ENCODE results near the gene DNAAF5.

The DNAAF5 gene

DNA sequence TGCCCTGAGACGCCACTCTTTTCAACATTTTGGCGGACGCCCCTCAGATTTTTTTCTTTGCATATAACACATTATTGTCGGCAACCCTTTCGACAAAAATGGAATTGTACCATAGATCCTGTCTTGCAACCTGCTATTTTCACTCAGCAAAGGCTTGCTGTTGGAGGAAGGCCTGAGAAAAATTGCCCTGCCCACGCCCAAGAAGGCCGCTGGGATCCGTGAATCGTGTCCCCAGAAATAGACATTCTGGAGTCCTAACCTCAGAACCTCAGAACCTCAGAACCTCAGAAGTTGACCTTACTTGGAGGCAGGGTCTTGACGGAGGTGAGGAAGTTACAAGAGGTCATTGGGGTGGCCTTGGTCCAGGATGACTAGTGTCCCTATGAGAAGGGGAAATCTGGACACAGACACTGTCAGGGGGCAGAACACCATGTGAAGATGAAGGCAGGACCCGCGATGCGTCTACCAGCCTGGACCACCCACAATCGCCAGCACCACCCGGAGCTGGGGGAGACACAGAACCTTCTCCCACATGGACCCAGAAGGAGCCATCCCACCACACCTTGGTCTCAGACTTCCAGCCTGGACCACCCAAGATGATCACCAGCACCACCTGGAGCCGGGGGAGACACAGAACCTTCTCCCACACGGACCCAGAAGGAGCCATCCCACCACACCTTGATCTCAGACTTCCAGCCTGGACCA, 19.1 kb upstream of the DNAAF5 start:
- no peak for DNase-seq

DNA sequence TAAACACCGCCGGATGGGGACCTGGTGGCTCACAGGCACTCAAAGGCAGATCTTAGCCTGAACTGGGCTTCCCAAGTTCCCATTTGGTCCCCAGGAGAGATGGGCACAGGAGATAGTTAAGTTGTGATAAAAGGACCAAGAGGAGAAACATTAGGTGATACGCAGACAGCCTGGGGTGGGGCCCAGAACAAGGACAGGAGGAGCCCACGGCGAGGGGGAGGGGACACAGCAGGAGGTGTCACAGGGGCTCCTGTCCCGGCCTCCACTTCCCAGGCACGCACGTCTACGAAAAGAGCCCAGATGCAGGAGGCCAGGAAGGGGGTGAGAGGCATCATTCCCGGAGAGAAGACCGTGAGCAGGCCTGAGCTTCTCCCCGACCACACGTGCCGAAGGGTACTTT, 16.3 kb upstream of the DNAAF5 start:
- DNase-seq, result no peak

DNA sequence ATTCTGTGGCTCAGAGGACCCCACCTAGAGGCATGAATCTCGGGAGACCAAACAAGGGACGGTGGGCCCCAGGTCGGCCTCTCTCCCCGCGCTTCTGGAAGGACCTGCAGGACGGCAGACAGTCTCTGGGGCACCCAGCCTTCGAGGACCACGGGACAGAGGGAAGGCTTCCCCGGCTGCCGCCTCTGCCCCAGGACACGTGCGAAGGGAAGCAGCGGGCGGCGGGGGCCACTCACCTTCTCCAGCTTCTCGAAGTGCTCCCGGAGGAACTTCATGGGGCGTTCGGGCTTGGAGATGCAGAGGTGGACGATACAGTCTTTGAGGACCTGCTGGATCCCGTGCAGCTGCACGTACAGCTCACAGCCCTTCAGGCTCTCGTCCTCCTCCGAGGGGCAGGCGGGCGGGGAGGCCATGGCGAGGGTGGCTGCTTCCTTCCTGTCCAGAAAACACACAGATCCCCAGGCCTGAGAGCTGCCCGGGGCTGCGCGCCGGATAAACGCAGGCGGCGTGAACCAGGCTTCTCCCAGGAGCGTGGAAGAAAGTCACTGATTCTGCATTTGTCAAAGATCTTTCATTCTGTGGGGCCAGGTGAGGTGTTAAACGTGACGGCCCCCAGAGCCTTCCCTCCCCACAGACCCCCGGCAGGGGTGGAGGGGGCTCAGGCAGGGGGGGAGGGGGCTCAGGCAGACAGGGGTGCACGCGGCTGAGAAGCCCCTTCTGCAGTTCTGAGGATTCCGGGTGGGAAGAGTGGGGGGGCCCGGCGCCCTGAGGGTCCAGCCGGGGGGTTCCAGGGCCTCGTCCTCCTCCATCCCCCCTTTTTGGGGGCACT, 15.2 kb upstream of the DNAAF5 start:
- no peak for DNase-seq

DNA sequence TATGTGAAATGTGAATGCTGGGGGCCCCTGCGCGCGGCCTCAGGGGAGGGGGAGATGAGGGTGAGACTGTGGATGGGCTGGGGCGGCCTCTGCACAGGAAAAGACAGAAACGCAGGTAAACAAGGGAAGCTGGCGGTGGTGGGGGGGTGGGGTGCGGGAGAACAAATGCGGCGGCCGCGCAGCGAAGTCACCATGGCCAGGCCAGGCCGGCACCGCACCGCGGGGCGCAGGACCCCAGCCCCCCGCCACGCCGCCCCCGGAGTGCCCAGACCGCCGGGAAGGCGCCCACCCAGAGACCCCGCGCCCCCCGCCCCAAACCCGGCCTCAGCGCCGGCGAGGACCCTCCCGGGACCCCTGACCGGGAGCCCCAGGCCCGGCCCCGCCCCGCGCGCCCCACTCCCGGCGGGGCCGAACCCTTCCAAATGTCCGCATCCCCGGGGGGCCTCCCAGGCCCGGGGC, 14.5 kb upstream of the DNAAF5 start:
- no peak for DNase-seq

DNA sequence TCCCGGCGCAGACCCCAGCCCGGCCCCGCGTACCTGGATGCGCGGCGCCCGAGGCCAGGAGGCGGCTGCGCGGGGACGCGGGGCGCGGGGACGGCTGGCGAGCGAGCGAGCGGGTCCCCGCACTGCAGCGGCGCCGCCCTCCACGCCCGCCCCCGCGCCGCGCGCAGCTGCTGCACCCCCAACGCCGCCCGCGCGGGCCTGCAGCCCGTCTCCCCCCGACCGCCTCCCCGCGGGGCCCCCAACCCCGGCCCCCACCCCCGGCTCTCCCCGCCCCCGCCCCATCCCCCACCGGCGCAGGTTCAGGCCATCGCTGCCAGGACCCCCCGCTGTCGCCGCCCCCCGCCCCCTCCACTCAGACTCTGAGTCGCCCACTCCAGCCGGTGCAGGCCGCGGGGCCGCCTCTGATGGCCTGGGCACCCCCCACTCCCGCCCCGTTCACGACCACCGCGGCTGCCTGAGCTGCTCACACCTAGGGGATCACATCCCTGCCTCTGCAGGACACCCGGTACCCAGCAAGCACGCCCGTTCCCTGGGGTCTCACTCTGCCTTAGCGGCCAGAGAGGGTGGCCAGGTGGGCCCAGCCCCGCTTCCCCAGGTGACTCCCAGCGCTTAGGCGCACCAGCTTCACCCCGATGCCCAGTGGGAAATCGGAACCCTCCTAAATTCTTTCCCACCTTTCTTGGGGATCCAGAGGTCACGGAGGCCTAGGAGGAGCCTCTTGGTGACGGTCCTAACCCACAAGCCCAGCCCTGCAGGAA, 13.9 kb upstream of the DNAAF5 start:
- no peak for DNase-seq

DNA sequence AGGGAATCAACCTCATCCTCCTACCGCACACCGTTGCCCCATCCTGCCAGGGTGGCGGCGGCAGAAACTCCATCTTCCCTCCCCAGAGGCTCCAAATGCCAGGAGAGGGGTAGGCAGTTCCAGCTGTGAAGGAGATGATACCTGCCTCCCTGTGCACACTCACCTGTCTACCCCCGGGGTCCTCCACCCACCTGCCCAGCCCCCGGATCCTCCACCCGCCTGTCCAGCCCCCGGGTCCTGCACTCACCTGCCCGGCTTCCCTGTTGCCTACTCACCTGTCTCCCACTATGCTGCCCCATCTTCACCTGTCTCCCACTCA, 13.4 kb upstream of the DNAAF5 start:
- DNase-seq, result no peak

DNA sequence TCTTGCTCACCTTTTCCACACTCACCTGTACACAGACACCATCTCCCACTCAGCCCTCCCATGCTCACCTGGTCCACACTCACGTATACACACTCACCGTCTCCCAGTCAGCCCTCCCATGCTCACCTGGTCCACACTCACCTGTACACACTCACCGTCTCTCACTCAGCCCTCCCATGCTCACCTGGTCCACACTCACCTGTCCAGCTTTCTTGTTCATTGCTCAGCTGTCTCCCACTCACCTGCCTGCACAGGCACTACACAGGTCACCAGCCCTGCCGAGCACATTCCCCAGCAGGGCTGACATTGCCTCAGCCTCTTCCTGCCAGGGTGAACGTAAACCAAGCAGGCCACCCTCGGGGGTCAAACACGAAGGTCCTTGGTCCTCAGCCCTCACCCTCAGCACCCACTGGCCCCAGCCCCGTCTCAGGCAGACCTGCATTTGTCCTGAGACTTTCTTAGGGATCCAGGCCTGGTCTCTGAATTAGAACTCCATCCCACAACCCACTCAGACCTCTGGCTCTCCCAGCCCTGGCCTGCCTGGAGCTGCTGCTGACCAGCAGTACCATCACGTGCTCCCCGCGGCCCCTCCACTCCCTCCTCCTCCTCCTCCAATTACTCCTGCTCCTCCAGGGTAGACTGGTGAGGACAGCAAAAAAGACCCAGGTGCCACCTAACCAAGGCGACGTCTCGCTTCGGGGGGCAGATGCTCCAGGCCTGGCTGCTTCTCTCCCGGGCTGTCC, 12.8 kb upstream of the DNAAF5 start:
- no peak for DNase-seq

DNA sequence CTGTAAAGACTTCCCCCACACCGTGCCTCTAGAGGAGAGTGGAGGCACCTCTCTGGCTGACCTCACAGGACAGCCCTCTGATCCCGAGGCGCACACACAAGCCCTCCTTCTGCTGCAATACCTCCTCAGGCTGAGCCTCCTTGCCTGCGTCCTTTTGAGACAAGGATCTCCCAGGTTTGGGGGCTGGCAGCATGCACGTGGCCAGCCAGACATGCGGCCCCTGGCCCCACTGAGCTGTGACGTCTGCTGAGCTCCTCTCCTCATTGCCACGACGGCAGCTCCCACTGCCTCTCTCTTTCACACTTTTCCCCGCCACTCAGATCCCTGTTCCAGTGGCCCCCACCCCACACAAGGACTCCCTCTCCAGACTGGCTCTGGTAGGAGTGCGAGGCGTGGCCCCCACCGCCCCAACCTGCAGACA, 12.2 kb upstream of the DNAAF5 start:
- DNase-seq, result no peak

DNA sequence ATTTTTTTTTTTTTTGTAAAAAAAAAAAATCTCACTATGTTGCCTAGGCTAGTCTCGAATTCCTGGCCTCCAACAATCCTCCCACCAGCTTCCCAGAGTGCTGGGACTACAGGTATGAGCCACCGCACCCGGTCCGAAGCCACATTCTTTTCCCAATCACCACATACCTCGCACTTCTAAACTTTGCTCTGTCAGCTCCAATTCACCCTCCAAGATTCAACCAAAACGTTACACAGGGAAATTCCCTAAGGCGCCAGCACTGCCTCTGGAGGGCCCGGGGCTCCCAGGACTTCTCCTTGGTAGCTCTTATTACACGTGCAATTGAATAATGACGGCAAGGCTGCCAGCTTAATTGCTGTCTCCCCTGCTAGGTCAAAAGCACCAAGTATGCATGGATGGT, 10.3 kb upstream of the DNAAF5 start:
- DNase-seq, result no peak

DNA sequence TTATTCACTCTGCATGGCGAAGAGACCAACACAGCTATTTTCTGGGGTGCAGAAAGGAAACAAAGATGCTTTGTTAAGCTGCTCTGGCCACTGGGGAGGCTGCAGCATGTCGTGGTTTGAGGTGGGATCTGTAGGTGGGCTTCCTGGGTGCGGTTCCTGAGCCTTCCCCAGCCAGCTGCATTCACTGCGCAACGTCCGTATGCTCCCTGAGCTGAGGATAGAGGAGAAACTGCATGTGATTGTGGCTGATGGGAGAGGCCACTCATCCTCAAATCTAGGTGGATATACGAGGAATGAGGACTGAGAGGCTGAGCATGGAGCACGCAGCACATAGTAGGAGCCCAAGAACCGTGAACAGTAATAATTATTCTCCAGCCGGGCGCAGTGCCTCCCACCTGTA, 9.9 kb upstream of the DNAAF5 start:
- no peak for DNase-seq

DNA sequence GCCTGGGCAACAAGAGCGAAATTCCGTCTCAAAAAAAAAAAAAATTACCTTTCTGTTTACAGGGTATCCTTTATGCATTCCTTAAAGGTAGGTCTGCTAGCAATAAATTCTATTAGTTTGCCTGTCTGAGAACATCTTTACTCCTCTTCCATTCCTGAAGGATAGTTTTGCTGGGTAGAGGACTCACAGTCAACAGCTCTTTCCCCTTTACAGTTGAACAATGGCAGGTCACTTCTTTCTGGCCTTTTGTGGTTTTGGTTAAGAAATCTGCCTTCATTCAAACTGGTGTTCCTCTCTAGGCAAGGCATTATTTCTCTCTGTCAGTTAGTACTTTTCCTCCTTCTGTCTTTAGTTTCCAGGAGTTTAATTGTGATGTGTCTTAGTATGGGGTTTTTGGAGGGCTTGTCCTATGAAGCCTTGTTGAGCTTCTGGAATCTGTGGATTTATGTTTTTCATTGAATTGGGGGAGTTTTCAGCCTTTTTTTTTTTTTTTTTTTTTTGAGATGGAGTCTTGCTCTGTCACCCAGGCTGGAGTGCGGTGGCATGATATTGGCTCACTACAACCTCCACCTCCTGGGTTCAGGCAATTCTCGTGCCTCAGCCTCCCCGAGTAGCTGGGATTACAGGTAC, 4.8 kb upstream of the DNAAF5 start:
- DNase-seq, result no peak

DNA sequence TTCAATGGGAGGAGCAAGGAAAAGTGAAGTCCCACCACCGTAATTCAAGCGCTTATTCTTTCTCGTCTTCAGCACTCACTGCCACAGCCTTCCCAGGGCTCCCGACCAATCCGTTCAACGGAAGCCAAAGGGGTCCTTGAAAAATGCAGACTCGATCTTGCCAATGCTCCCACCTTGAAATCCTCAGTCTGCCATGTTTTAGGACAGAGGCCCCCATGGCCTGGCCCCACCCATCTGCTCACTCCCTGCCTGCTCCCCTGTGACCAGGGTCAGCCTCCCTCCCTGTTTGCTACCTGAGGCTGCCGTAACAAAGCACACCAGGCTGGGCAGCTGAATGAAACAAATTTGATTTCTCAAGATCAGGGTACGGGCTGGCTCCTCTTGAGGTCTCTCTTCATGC, 3.0 kb upstream of the DNAAF5 start:
- DNase-seq, result no peak

DNA sequence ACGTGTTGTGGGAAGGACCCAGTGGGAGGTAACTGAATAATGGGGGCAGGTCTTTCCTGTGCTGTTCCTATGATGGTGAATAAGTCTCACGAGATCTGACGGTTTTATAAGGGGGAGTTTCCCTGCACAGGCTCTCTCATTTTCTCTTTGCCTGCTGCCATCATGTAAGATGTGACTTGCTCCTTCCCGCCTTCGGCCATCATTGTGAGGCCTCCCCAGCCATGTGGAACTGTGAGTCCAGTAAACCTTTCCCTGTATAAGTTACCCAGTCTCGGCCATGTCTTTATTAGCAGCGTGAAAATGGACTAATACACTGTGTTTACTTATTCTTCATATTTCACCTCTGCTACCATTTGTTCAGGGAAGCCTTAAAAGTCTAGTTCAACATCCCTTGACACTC, 2.2 kb upstream of the DNAAF5 start:
- no peak for DNase-seq

DNA sequence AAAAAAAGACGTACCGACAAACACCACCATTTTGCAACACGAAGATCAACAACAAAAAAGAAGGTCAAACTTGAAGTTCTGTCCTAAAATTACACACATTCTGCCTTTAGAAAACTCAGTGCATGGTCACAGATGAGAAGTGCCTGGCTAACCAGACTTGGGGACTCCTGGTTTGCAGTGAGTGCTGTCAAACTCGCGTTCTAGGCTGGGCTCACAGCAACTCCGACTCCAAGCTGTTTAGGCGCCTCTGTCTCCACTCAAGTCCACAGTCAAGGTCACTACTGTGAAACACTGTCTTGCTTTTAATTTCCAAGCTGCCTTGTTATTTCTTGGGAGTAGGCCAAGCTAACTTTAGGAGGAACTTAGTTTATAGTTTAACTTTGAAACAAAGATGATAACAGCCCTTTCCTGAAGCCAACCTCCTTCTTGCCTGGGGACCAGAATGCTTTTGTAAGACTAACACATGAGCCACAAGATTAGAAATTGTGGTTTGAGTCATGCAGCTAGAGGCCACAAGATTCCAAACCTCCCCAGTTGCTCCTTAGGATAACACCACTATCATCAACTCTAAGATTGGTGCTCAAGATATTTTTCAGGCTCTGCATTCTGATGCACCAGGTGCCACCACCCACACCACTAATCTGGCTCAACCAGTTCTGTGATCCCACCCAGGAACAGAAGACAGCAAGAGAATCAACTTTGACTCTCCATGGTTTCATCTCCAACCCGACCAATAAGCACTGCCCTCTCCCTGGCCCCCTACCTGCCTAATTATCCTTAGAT, 1.1 kb upstream of the DNAAF5 start:
- DNase-seq, result no peak

DNA sequence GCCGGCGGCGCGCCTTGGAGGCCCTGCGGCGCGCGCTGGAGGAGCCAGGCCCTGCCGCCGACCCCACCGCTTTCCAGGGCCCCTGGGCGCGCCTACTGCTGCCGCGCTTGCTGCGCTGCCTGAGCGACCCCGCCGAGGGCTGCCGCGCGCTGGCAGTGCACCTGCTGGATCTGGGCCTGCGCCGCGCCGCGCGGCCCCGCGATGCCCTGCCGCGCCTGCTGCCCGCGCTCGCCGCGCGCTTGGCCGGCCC, 280 bp downstream of the DNAAF5 start:
- no peak for DNase-seq

DNA sequence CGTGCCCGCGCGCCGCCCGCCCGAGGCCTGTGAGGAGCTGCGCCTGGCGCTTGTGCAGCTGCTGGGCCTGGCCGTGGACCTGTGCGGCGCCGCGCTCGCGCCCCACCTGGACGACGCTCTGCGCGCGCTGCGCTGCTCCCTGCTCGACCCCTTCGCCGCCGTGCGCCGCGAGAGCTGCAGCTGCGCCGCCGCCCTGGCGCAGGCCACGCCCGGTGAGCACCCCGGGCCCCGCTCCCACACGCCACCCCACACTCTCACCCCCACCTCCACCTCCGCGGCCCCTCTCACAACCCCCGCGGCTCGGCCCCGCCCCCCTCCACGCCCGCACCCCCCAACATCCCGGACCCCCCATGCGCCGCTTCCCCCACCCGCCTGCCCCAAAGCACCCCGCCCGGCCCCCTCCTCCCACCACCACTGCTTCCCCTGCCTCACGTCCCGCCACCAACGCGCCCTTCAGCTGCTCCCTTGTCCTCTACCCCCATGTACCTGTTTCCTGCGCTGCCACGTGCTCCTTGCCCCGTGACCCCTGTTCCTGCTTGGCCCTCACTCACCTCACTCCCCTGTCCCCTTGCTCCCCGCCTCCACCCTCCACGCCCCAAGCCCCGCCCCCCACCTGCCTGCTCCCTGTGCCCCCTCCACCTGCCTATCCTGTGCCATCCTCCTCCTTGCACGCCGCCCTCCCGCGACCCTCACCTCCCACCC, 756 bp downstream of the DNAAF5 start, which contains the start of gene PRKAR1B:
Gene PRKAR1B (minus strand): TSS at position 178 of the 702 bp plus-strand sequence. CDS start 15,776 bp downstream, outside the sequence.
- DNase-seq, result no peak

DNA sequence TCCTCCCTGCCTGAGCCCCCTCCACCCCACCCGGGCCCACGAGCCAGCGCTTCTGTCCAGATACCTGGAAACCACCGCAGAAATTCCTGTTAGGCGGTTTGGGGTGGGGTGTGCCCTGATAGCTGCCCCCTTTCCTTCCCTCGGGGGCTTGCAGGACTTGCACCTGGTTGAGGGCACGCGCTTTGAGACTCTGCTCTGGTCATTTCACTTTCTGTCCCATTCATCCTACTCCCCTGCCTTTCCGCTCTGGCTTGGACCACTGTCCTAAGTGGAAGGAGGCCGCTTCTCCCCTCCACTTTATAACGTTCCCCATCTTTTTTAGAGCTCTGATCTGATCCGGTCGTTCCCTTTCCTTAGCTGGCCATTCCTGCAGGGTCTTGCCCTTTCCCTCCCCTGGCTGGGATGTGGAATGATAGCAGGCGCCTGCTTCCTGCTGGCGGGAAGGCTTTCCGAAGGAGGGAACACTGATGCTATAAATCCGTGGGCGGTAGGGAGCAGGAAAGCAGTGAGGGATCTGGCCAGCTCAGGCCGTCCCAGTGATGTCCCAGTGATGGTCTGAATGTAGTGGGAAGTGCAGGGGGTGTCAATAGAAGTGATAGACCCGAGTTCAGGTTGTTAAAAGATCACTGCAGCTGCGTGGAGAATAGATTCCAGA, 1.4 kb downstream of the DNAAF5 start:
- no peak for DNase-seq

DNA sequence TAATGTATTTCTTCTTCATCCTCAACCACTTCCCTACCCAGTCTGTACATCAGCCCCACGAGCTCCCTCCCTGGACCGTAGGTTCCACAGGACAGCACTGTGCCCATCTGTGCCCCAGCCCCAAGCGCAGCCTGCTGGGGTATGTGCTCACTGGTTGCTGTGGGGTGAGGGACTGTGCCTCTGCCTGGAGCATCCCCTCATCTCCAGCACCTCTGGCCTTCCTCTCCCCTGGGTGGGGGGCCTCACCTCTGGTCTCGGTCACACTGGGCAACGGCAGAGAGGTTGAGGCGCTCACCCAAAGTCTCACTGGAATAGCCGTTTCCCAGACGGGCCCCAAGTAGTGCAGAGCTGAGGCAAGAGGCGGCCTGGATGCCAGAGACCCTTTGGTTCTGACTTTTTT, 2.1 kb downstream of the DNAAF5 start:
- DNase-seq, result no peak

DNA sequence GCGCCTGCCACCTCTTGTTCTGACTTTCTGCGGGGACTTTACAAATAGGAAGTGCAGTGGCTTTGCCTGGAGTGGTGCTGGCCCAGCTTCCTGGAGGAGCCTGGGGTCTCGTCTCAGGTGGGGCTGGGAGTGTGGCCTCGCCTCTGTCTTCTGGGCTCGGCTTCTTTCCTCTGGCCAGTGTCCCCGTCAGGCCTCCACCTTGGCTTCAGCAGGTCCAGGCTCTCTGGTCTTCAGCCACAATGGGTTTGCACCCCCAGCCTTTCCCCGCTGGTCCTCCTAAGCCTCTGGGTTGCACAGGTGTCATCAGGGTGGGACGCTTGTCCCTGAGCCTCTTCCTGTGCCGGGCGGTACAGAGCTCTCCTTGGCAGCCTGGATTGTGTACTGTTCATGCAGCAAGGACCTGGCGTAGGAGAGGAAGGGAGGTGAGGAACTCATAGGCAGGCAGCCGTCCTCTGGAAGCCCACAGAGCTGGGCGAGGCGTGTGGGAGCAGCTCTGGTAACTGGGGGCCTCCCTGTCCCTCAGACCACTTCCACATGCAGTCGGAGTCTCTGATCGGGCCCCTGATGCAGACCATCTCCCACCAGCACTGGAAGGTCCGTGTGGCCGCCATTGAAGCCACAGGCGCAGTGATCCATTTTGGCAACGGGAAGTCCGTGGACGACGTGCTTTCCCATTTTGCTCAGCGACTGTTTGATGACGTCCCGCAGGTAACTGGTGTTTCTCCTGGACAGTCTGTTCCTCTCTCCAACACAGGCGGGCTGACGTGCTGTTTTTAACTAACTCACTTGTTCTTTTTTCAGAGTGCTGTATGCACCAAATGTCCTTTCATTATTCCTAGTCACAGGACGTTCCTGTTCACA, 2.9 kb downstream of the DNAAF5 start:
- no peak for DNase-seq

Measured in activated gamma-delta T cell treated with Interleukin-2 at 50 U/mL for 16 hours (primary cell).